Measurements from ENCODE around the gene SLC12A6. TPM values are rescaled to one million over a fixed set of nuclear protein-coding genes. Genes with fewer than 3 reads are reported as not detected.

SLC12A6 gene
- total and polyA plus RNA-seq, 2 of the 13 experiments (the other 11 are each of a cell fraction or from before 2014, with no cell fraction given) = 15.2 to 30.1 TPM

DNA sequence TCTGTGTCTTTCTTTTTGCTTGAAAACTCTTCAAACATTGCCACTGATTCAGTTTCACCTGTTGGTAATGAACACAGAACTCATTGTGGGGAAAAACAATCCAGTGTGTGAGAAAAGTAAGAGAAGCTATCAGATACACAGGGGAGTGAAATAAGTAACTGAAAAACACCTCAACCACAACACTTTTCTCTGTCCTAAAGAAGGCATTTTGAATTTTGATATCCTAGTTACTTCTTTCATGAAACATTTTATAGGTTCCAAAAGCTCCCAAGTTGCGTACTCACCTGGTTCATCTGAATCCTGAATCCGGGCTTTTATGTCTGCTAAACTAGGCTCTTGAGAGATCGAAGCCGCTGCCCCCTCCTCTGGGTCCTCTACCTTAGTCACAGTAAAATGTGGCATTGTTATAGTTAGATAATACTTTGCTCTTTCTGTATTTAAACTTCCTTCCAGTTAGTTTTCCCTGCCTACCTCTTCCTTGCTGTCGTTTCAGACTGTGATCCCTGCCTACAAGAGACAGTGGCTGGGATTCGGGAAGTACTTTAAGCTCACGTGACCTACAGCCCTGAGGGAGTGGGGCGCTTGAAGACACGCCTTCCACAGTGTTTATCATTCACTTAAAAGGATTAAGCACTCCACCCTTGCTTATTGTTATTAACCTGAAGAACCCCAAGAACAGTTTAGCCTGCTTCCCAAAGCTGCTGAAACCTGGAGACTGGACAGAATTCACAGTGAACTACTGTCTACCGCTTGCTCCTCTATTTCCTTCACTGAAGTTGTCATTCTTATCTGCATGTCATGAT is 19.1 kb downstream of the SLC12A6 start (continued):
- TF ChIP-seq, protein P1, sequence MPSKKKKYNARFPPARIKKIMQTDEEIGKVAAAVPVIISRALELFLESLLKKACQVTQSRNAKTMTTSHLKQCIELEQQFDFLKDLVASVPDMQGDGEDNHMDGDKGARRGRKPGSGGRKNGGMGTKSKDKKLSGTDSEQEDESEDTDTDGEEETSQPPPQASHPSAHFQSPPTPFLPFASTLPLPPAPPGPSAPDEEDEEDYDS (CRISPR knock-in tag; IDR thresholded peaks at IDR 0.05) = peak; percentile 90
- TF ChIP-seq, protein P2, sequence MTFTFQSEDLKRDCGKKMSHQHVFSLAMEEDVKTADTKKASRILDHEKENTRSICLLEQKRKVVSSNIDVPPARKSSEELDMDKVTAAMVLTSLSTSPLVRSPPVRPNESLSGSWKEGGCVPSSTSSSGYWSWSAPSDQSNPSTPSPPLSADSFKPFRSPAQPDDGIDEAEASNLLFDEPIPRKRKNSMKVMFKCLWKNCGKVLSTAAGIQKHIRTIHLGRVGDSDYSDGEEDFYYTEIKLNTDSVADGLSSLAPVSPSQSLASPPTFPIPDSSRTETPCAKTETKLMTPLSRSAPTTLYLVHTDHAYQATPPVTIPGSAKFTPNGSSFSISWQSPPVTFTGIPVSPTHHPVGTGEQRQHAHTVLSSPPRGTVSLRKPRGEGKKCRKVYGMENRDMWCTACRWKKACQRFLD (CRISPR knock-in tag; IDR thresholded peaks at IDR 0.05; ENCODE audit: borderline replicate concordance) = no peak
- TF ChIP-seq, protein P3, sequence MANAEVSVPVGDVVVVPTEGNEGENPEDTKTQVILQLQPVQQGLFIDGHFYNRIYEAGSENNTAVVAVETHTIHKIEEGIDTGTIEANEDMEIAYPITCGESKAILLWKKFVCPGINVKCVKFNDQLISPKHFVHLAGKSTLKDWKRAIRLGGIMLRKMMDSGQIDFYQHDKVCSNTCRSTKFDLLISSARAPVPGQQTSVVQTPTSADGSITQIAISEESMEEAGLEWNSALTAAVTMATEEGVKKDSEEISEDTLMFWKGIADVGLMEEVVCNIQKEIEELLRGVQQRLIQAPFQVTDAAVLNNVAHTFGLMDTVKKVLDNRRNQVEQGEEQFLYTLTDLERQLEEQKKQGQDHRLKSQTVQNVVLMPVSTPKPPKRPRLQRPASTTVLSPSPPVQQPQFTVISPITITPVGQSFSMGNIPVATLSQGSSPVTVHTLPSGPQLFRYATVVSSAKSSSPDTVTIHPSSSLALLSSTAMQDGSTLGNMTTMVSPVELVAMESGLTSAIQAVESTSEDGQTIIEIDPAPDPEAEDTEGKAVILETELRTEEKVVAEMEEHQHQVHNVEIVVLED (CRISPR knock-in tag; IDR thresholded peaks at IDR 0.05; ENCODE audit: borderline replicate concordance) = 0 out of 2 replicates have a peak, but pooled peaks have one; percentile 20
- 0 out of 2 replicates have a peak, but pooled peaks have one; percentile 28 for TF ChIP-seq ZNF547 (CRISPR knock-in tag; IDR thresholded peaks at IDR 0.05)
- TF ChIP-seq, protein P4, sequence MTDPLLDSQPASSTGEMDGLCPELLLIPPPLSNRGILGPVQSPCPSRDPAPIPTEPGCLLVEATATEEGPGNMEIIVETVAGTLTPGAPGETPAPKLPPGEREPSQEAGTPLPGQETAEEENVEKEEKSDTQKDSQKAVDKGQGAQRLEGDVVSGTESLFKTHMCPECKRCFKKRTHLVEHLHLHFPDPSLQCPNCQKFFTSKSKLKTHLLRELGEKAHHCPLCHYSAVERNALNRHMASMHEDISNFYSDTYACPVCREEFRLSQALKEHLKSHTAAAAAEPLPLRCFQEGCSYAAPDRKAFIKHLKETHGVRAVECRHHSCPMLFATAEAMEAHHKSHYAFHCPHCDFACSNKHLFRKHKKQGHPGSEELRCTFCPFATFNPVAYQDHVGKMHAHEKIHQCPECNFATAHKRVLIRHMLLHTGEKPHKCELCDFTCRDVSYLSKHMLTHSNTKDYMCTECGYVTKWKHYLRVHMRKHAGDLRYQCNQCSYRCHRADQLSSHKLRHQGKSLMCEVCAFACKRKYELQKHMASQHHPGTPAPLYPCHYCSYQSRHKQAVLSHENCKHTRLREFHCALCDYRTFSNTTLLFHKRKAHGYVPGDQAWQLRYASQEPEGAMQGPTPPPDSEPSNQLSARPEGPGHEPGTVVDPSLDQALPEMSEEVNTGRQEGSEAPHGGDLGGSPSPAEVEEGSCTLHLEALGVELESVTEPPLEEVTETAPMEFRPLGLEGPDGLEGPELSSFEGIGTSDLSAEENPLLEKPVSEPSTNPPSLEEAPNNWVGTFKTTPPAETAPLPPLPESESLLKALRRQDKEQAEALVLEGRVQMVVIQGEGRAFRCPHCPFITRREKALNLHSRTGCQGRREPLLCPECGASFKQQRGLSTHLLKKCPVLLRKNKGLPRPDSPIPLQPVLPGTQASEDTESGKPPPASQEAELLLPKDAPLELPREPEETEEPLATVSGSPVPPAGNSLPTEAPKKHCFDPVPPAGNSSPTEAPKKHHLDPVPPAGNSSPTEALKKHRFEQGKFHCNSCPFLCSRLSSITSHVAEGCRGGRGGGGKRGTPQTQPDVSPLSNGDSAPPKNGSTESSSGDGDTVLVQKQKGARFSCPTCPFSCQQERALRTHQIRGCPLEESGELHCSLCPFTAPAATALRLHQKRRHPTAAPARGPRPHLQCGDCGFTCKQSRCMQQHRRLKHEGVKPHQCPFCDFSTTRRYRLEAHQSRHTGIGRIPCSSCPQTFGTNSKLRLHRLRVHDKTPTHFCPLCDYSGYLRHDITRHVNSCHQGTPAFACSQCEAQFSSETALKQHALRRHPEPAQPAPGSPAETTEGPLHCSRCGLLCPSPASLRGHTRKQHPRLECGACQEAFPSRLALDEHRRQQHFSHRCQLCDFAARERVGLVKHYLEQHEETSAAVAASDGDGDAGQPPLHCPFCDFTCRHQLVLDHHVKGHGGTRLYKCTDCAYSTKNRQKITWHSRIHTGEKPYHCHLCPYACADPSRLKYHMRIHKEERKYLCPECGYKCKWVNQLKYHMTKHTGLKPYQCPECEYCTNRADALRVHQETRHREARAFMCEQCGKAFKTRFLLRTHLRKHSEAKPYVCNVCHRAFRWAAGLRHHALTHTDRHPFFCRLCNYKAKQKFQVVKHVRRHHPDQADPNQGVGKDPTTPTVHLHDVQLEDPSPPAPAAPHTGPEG (CRISPR knock-in tag; IDR thresholded peaks at IDR 0.05) = 0 out of 2 replicates have a peak, but pooled peaks have one; percentile 39
- TF ChIP-seq DMAP1 (CRISPR knock-in tag; IDR thresholded peaks at IDR 0.05) = 0 out of 2 replicates have a peak, but pooled peaks have one; percentile 25
- 0 out of 2 replicates have a peak, but pooled peaks have one; percentile 53 for TF ChIP-seq ZNF501 (CRISPR knock-in tag; IDR thresholded peaks at IDR 0.05)
- TF ChIP-seq KMT2A (CRISPR knock-in tag; IDR thresholded peaks at IDR 0.05) = peak; percentile 54; the same call in 1 of the 2 replicates
- TF ChIP-seq NR2C2 (CRISPR knock-in tag; IDR thresholded peaks at IDR 0.05; ENCODE audit: borderline replicate concordance) = 0 out of 2 replicates have a peak, but pooled peaks have one; percentile 2
- TF ChIP-seq, protein P5, sequence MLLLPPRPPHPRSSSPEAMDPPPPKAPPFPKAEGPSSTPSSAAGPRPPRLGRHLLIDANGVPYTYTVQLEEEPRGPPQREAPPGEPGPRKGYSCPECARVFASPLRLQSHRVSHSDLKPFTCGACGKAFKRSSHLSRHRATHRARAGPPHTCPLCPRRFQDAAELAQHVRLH (CRISPR knock-in tag; IDR thresholded peaks at IDR 0.05; ENCODE audit: borderline replicate concordance, low read depth) = peak; percentile 26; the same call in 1 of the 2 replicates
- TF ChIP-seq HIVEP1 (CRISPR knock-in tag; IDR thresholded peaks at IDR 0.05) = no peak
- no peak for TF ChIP-seq MTF1 (CRISPR knock-in tag; IDR thresholded peaks at IDR 0.05)
- peak; percentile 52; the same call in 1 of the 2 replicates for TF ChIP-seq GATA4 (IDR thresholded peaks at IDR 0.05; ENCODE audit: borderline replicate concordance, low read depth)
- TF ChIP-seq, protein P6, sequence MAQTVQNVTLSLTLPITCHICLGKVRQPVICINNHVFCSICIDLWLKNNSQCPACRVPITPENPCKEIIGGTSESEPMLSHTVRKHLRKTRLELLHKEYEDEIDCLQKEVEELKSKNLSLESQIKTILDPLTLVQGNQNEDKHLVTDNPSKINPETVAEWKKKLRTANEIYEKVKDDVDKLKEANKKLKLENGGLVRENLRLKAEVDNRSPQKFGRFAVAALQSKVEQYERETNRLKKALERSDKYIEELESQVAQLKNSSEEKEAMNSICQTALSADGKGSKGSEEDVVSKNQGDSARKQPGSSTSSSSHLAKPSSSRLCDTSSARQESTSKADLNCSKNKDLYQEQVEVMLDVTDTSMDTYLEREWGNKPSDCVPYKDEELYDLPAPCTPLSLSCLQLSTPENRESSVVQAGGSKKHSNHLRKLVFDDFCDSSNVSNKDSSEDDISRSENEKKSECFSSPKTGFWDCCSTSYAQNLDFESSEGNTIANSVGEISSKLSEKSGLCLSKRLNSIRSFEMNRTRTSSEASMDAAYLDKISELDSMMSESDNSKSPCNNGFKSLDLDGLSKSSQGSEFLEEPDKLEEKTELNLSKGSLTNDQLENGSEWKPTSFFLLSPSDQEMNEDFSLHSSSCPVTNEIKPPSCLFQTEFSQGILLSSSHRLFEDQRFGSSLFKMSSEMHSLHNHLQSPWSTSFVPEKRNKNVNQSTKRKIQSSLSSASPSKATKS (CRISPR knock-in tag; IDR thresholded peaks at IDR 0.05) = no peak
- peak; percentile 51; the same call in 1 of the 2 replicates for TF ChIP-seq SOX5 (CRISPR knock-in tag; IDR thresholded peaks at IDR 0.05; ENCODE audit: borderline replicate concordance)
- peak; percentile 88 for TF ChIP-seq BHLHE40 (IDR thresholded peaks at IDR 0.05; ENCODE audit: low read length)
- no peak for TF ChIP-seq CEBPG (CRISPR knock-in tag; IDR thresholded peaks at IDR 0.05)

All from HepG2 (cell line).